NCI-H1105 (cell line): Measurements from ENCODE around the gene KIR3DL1.
A peak's percentile ranks its signal among the peaks of the same experiment; 100 is the strongest.
"Not testable (repeated sequence)": the region's sequence is repeated elsewhere in the genome, so short reads cannot be mapped to it uniquely, and the experiment has no call there.

ENCODE experiments used
- DNase-seq: peaks from one replicate; lab custom pipeline; 2025; lab: John Stamatoyannopoulos, UW

Gene KIR3DL1

DNA sequence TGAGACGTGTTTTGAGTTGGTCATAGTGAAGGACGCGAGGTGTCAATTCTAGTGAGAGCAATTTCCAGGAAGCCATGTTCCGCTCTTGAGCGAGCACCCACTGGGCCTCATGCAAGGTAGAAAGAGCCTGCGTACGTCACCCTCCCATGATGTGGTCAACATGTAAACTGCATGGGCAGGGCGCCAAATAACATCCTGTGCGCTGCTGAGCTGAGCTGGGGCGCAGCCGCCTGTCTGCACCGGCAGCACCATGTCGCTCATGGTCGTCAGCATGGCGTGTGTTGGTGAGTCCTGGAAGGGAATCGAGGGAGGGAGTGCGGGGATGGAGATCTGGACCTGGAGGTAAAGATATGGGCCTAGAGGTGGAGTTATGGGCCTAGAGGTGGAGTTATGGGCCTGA lies at the start of gene KIR3DL1:
KIR3DL1 (plus strand) TSS at position 218 of the 400 bp plus-strand sequence.
- not testable (repeated sequence) for DNase-seq

DNA sequence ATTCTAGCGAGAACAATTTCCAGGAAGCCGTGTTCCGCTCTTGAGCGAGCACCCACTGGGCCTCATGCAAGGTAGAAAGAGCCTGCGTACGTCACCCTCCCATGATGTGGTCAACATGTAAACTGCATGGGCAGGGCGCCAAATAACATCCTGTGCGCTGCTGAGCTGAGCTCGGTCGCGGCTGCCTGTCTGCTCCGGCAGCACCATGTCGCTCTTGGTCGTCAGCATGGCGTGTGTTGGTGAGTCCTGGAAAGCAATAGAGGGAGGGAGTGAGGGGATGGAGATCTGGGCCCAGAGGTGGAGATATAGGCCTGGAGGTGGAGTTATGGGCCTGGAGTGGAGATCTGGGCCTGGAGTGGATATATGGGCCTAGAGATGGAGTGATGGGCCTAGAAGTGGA lies 46.6 kb upstream of the KIR3DL1 start, which contains the start of gene KIR2DL1:
KIR2DL1 (plus strand) TSS at position 148 of the 400 bp plus-strand sequence; CDS start at position 206, 58 bp downstream.
- not testable (repeated sequence) for DNase-seq

DNA sequence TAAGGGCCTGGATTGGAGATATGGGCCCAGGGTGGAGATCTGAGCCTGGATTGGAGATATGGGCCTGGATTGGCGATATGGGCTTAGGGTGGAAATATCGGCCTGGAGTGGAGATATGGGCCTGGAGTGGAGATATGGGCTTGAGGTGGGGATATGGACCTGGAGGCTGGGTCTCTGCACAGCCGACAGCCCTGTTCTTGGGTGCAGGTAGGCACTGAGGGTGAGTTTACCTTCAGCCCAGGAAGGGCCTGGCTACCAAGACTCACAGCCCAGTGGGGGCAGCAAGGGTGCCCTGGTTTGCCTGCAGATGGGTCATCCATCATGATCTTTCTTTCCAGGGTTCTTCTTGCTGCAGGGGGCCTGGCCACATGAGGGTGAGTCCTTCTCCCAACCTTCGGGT lies 45.8 kb upstream of the KIR3DL1 start:
- not testable (repeated sequence) for DNase-seq

DNA sequence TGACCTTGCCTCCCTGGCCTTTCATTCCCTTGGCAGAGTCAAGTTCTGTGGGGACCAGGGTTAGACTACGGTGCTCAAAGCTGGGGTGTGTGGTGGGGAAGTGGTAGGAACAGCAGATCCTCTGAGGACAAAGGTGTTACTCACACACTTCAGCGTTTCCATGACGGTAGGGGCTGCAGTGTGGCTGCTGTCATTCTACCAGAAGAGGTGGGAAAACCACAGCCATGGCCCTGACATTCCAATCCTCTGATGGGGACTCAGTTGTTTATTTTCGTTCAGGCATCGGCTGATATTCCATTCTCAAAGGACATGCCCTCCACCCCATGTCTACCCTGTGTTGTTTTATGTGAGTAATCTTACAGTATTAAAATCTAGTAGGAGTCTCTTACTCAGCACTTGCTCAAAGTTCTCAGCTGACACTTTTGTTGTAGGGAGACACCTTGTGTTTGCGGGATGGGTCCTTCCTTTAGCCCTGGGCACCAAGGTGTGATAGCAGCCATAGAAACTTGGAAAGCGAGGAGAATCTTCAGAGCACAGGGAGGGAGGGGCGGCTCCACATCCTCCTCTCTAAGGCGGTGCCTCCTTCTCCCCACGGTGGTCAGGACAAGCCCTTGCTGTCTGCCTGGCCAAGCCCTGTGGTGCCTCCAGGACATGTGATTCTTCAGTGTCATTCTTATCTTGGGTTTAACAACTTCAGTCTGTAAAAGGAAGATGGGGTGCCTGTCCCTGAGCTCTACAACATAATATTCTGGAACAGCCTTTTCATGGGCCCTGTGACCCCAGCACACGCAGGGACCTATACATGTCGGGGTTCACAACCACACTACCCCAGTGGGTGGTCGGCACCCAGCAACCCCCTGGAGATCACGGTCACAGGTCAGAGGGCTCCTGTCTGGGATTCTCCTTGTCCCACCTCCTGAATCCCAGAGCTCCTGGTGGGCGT lies 45.0 kb upstream of the KIR3DL1 start:
- DNase-seq, result not testable (repeated sequence)

DNA sequence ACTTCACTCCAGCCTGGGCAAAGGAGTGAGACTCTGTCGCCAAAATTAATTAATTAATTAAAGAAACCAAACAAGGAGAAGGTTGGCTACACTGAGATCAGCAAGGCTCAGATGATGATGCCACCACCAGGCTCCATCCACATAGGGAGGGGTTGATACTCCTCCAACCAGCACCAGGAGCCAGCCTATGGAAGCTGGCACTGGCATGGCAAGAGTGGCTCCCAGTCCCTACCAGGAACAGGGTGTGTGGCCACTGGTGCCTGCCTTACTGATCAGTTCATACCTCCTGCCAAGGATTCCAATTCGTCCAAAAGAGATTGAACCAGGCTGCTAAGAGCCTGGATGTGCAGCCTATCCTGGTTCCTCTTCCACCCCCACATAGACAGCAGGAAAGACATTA lies 43.6 kb upstream of the KIR3DL1 start:
- DNase-seq, result not testable (repeated sequence)

DNA sequence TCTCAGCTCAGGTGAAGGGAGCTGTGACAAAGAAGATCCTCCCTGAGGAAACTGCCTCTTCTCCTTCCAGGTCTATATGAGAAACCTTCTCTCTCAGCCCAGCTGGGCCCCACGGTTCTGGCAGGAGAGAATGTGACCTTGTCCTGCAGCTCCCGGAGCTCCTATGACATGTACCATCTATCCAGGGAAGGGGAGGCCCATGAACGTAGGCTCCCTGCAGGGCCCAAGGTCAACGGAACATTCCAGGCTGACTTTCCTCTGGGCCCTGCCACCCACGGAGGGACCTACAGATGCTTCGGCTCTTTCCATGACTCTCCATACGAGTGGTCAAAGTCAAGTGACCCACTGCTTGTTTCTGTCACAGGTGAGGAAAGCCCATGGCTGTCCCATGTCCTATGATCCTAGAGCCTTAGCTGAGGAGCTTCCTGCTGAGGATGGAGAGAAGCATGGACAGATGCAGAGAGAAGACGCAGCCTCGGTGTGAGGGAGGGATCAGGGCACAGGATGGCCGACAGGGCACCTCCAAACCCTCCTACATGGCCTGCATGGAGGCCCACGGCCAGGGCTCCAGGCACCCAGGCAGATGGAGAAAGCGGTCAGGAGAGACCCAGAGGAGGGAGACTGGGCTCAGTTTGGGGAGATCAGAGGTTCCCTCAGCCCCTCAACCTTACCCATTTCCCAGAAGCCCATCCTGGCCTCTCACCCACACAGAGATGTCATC lies 41.0 kb upstream of the KIR3DL1 start:
- DNase-seq, result not testable (repeated sequence)

DNA sequence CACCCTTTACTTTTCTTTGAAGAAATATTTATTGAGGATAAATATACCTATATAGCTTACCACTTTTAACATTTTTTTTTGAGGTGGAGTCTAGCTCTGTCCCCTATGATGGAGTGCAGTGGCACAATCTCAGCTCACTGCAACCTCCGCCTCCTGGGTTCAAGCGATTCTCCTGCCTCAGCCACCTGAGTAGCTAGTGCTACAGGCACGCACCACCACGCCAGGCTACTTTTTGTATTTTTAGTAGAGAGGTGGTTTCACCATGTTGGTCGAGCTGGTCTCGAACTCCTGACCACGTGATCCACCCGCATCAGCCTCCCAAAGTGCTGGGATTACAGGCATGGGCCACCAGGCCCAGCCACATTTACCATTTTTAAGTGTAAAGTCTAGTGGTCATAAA lies 40.4 kb upstream of the KIR3DL1 start:
- not testable (repeated sequence) for DNase-seq

DNA sequence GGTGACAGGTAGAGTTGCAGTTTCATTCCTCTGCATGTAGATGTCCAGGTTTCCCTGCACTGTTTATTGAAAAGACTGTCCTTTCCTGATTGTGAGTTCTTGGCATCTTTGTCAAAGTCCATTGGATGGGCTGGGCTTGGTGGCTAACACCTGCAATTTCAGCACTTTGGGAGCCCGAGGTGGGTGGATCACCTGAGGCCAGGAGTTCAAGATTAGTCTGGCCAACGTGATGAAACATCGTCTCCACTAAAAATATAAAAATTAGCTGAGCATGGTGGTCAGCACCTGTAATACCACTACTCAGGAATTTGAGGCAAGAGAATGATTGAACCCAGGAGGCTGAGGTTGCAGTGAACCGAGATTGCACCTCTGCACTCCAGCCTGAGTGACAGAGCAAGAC lies 38.4 kb upstream of the KIR3DL1 start:
- DNase-seq, result not testable (repeated sequence)

DNA sequence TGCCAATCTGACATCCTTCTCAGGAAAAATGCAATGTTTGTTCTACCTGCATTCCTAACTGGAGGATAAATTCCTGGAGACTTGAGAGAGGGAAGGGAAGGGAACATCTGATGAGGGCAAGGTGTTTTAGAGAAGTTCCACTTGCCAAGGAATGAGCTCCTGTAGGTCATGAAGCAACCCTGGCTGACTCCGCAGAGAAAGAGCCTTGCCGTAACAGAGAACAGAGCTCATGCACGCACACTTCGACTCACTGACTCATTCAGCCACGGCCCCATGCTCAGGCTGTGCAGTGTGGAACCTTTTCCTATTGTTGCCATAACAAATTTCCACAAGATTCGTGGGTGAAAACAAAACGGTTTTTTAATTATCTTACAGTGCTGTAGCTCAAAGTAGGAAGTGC lies 37.4 kb upstream of the KIR3DL1 start:
- not testable (repeated sequence) for DNase-seq

DNA sequence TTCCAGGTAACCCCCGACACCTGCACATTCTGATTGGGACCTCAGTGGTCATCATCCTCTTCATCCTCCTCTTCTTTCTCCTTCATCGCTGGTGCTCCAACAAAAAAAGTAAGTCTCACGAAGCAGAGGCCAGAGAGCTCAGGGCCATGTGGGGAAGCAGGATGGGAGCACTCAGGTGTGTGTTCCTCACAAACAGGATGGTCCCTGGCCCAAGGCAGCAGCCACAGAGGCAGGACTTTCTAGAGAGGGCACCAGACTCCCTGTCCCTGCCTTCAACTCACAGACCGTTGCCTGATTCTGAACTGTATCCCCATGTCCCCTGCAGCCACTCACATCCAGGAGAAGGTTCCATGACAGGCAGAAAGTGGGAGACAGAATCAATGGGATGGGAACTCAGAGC lies 33.4 kb upstream of the KIR3DL1 start:
- not testable (repeated sequence) for DNase-seq

DNA sequence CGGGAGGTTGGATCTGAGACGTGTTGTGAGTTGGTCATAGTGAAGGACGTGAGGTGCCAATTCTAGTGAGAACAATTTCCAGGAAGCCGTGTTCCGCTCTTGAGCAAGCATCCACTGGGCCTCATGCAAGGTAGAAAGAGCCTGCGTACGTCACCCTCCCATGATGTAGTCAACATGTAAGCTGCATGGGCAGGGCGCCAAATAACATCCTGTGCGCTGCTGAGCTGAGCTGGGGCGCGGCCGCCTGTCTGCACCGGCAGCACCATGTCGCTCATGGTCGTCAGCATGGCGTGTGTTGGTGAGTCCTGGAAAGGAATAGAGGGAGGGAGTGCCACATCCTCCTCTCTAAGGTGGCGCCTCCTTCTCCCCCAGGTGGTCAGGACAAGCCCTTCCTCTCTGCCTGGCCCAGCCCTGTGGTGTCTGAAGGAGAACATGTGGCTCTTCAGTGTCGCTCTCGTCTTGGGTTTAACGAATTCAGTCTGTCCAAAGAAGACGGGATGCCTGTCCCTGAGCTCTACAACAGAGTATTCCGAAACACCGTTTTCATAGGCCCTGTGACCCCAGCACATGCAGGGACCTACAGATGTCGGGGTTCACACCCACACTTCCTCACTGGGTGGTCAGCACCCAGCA lies 30.1 kb upstream of the KIR3DL1 start:
- peak; percentile 2 for DNase-seq

DNA sequence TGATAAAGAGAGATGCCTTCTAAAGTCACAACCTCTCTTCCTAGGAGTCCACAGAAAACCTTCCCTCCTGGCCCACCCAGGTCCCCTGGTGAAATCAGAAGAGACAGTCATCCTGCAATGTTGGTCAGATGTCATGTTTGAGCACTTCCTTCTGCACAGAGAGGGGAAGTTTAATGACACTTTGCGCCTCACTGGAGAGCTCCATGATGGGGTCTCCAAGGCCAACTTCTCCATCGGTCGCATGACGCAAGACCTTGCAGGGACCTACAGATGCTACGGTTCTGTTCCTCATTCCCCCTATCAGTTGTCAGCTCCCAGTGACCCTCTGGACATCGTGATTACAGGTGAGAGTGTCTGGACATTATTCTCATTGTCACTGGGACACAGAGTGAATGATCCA lies 28.1 kb upstream of the KIR3DL1 start:
- not testable (repeated sequence) for DNase-seq

DNA sequence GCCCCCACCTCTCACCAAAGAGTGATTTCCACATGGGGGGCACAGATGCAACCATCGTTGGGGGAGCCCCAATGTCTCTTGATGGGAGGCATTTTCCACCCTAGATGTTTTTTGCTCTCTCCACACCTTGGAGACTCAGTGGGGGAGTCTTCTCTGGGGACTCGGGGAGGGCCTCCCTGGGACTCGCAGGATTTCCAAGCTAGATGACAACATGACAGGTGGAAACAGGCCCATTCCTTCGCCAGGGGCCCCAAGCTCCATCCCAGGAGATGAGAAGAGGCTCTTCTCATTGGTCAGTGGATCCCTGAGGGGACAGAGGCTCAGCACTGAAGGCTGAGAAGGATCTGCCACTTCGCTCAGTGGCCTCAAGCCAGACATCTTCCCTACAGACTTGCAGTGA lies 25.6 kb upstream of the KIR3DL1 start:
- DNase-seq, result no peak

DNA sequence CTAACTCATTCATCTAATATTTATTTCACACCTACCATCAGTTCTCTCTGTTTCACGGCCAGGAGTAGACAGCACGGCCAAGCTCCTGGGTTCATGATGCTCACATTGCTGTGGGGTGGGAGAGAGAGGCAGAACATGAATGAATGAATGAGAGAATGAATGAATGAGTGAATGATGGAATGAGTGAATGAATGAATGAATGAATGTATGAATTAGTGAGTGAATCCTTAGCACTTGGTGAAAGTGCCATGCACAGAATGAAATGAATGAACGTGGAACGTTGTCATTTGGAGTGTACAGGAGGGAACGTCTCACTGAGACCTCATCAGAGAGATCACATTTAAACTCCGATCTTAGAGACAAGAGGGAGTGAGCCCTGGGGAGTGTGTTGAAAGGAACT lies 24.8 kb upstream of the KIR3DL1 start:
- no peak for DNase-seq

DNA sequence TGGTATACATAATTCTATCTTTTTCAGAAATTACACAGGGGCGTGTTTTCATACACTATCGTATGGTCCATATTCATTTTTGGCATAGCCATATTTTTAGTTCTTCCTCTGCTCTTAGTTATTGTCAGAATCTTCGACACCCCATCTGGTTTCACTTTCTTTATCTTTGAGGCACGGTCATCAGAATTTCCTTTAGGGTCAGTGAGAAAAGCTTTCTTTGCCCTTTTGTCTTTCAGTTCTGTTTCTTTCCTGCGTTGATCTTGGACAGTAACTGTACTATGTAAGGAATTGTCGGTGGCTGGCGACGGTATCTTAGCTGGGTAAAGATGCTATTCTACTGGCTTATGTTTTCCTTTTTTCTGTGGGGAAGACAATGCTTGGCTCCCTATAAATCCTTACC lies 23.5 kb upstream of the KIR3DL1 start:
- DNase-seq, result no peak

DNA sequence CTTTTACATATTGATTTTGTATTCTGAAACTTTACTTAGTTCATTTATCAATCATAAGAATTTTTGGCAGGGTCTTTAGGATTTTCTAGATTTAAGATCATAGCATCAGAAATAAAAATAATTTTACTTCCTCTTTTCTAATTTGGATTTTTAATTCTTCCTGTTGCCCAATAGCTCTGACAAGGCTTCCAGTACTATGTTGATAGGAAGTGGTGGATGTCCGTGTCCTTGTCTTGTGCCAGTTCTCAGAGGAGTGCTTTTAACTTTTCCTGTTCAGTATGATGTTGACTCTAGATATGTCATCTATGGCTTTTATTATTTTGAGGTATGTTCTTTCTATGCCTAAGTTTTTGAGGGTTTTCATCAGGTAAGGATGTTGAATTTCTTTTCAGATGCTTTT lies 20.5 kb upstream of the KIR3DL1 start:
- DNase-seq, result no peak

DNA sequence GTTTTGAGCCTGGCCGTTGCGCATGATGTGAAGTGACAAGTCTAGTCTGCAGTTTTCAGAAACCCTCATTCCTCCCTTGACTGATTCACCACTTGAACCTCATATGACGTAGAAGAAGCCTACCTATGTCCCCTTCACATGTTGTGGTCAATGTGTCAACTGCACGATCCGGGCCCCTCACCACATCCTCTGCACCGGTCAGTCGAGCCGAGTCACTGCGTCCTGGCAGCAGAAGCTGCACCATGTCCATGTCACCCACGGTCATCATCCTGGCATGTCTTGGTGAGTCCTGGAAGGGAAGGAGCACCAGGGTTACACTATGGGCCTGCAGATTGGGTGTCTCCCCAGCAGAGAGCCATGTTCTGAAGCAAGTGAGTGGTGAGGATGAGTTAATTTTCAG lies 12.9 kb upstream of the KIR3DL1 start, which contains the start of gene KIR2DL4:
KIR2DL4 (plus strand) TSS at position 201 of the 400 bp plus-strand sequence; CDS start at position 243, 42 bp downstream.
- DNase-seq, result no peak

DNA sequence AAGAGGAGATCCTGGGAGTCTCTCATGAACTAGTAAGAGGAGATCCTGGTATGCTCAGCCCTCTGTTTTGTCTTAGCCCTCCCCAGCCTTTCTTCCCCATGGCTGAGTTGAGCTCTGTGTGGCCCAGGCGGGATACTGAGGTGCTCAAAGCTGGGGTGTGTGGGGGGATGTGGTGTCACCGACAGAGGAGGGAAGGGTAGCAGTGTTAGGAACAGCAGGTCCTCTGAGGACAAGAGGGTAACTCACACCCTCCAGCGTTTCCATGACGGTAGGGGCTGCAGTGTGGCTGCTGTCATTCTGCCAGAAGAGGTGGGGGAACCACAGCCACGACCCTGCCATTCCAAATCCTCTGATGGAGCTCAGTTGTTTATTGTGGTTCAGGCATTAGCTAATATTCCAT lies 12.2 kb upstream of the KIR3DL1 start:
- no peak for DNase-seq

DNA sequence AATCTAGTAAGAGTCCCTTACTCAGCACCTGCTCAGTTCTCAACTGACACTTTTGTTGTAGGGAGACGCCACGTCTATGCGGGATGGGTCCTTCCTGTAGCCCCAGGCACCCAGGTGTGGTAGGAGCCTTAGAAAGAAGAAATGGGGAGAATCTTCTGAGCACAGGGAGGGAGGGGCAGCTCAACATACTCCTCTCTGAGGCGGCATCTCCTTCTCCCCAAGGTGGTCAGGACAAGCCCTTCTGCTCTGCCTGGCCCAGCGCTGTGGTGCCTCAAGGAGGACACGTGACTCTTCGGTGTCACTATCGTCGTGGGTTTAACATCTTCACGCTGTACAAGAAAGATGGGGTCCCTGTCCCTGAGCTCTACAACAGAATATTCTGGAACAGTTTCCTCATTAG lies 11.7 kb upstream of the KIR3DL1 start:
- DNase-seq, result no peak

DNA sequence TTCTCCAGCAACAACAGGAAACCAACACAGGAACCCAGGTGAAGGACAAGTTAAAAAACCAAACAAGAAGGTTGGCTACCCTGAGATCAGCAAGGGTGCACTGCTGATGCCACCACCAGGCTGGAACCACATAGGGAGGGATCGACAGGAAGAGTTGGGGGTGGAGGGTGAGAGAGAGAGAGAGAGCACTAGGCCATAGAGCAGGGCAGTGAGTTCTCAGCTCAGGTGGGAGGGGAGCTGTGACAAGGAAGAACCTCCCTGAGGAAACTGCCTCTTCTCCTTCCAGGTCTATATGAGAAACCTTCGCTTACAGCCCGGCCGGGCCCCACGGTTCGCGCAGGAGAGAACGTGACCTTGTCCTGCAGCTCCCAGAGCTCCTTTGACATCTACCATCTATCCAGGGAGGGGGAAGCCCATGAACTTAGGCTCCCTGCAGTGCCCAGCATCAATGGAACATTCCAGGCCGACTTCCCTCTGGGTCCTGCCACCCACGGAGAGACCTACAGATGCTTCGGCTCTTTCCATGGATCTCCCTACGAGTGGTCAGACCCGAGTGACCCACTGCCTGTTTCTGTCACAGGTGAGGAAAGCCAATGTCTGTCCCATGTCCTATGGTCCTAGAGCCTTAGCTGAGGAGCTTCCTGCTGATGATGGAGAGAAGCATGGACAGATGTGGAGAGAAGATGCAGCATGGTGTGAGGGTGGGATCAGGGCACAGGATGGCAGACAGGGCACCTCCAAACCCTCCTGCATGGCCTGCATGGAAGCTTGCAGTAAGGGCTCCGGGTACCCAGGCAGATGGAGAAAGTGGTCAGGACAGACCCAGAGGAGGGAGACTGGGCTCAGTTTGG lies 10.4 kb upstream of the KIR3DL1 start:
- no peak for DNase-seq

DNA sequence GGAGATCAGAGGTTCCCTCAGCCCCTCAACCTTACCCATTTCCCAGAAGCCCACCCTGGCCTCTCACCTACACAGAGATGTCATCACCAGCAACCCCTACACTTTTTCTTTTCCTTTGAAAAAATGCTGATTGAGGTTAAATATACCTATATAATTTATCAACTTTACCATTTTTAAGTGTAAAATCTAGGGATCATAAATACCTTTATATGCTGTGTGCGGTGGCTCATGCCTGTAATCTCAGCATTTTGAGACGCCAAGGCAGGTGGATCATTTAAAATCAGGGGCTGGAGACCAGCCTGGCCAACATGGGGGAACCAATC lies 9.8 kb upstream of the KIR3DL1 start:
- no peak for DNase-seq

DNA sequence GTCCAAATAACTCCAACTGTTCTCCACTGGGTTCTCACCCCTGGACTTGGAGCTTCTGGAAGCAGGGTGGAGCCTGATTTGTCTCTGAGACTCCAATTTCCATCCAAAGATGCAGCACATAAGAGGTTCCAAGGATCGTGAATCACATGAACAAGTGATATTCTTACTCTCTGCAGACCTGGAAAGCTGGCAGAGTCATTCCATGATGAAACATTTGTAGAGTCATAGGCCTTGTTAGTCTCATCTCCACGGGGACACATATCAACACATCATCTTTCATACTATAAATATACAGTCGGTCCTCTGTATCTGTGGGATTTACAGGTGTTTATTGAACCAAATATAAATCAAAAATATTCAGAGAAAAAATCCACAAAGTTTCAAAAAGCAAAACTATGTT lies 1.7 kb upstream of the KIR3DL1 start:
- DNase-seq, result not testable (repeated sequence)
